Dedifferentiated amniotic fluid mesenchymal stem cell (primary cell): ENCODE measurements around the gene ECM1.

Experiments used
- DNase-seq: peaks from one replicate; pipeline ENCODE4 v3.0.0-alpha.2; 2016; ENCODE audit errors: extremely low spot score

ECM1 gene

GRCh38 chr1:150512846-150513245 is 4.9 kb downstream of the ECM1 start:
- DNase-seq = peak; percentile 14

GRCh38 chr1:150513351-150513791 is 5.5 kb downstream of the ECM1 start:
- peak; percentile 13 for DNase-seq

- DNase-seq = peak; percentile 13
Observed at GRCh38 chr1:150514260-150514659, 6.4 kb downstream of the ECM1 start.

GRCh38 chr1:150514913-150515327 is 7.0 kb downstream of the ECM1 start:
- no peak for DNase-seq

DNA sequence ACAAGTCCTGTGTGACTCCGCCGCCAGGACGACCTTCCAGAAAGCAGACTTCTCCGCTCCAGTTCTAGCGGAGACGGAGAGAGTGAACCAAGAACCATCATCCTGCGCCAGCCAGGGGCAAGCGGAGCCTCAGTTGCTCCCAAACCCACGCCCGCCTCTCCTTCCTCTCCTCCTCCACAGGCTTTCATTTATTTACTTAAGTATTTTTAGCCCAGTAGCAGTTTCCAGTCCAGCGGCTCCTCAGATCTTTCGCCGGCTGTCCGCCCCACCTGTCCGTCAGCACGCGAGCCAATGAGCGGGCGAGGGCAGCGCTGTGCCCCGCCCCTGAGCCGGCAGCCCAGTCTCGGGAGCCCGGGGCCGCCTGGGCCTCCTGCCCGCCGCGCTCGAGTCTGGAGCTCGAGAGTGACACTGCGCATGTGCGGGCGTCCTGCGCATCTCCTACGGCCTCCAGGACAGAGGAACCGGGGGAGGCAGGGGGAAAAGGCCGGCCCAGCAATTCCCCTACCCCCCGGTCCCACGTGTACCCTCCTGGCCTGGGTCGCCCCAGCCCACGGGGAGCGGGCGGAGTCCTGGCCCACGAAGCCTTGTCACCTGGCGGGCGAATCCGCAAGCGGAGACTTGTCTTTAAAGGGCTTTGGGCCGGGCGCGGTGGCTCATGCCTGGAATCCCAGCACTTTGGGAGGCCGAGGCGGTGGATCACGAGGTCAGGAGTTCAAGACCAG is 7.6 kb downstream of the ECM1 start, which contains the start of gene FALEC:
FALEC (plus strand) TSS at position 425 of the 722 bp plus-strand sequence.
- peak; percentile 91 for DNase-seq

- no peak for DNase-seq
Observed at GRCh38 chr1:150516050-150516591, 8.2 kb downstream of the ECM1 start.

- DNase-seq = no peak
Observed at GRCh38 chr1:150516616-150517015, 8.7 kb downstream of the ECM1 start.

GRCh38 chr1:150521196-150521968 is 13.5 kb downstream of the ECM1 start:
- DNase-seq = no peak

GRCh38 chr1:150525348-150525747 is 17.4 kb downstream of the ECM1 start:
- no peak for DNase-seq

- no peak for DNase-seq
Observed at GRCh38 chr1:150528196-150528595, 20.3 kb downstream of the ECM1 start.

DNA sequence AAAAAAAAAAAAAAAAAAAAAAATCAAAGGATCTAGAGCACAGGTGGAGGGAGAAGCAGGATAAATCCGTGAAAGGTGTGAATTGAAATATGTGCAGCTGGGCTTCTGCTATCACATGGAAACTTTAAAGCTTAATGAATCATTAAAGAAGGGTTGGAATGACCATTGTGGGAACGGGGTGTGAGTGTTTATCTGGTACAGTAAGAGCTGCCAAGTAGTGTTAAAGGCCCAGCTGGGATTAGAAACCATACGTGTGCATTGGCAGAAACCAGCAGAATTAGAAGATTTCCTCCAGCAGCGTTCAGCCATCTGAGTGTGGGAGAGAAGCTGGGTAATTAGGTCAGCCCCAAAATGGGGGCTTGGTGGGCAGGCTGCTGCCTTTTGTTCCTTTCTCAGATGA is 21.1 kb downstream of the ECM1 start:
- DNase-seq = no peak

GRCh38 chr1:150530491-150531159 is 22.7 kb downstream of the ECM1 start:
- DNase-seq = no peak

- DNase-seq = no peak
Observed at GRCh38 chr1:150532860-150533259, 25.0 kb downstream of the ECM1 start.

- DNase-seq = no peak
Observed at GRCh38 chr1:150534002-150534401, 26.1 kb downstream of the ECM1 start.

- no peak for DNase-seq
Observed at GRCh38 chr1:150535511-150536287, 27.8 kb downstream of the ECM1 start.

DNA sequence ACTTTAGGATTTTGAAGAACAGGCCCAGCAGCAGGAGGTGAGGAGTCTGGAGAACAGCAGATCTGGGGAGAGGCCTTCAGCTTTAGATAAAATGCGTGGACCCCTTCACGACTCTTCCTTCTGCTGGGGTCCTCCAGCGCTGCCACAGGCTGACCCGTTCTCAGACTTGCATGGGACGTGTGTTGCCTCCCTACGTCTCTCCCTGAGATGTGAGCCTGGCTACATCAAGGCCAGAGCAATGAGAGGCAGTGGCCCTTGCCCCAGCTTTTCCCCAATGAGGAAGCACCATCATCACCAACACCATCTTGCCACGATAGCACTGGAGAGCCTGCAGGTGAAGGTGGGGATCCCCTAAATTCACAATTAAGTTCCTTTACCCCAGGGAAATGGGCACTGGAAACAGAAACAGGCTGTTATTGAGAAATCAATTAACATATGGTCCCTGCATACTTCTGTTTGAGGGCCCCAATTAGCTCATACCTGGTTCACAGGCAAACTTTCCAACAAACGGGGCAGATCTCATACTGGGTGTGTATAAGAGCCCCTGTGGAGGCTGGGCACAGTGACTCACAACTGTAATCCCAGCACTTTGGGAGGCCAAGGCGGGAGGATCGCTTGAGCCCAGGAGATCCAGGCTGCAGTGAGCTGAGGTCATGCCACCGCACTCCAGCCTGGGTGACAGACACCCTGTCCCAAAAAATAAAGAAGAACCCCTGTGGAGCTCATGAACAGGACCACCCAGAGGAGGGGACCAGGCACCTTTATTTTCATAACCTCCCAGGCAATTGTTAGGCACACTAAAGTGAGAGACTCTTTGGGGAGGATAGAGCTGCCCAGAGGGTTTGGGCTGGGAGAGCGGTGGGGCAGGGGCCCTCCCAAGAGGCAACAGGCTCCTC is 29.2 kb downstream of the ECM1 start:
- DNase-seq = no peak

DNA sequence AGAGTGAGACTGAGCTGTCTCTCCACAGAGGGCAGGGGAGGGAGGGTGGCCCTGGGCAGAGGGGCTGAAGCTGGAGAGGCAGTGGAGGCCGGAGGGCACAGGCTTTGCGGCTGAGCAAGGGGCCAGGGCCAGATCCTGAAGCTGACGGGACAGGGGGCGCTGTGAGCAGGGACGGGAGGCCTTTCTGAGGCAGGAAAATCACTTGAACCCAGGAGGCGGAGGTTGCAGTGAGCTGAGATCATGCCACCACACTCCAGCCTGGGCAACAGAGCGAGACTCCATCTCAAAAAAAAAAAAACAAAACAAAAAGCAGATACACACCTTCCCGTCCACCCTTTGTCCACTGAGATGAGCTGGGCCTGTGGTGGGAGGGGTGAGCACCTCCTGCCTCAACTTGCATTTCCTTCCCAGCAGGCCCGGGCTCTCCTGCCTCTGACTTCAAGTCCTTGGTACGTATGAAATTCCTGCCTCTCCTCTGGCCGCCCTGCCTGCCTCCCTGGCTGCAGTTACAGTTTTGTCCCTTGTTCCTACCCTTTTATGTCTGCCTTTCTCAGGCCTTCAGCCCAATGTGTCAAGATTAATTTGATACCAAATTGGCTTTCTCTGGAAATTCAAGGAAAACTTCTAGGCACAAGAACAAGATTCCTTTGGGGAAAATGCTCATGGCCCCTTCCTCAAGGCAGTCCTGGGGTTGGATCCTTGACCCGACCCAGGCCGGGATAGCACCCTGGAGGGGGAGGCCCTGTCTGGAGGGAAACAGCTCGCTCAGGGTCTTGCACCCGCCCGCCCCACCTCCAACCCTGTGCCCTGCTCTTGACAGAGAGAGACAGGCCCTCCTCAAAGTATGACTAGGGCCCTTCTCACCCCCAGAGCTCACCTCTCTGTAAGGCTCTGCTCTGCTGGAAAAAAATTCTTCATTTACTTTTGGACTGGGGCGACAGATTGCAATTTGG is 30.1 kb downstream of the ECM1 start:
- peak; percentile 67 for DNase-seq

- no peak for DNase-seq
Observed at GRCh38 chr1:150543500-150544143, 35.7 kb downstream of the ECM1 start.

GRCh38 chr1:150544204-150544603 is 36.3 kb downstream of the ECM1 start:
- DNase-seq = no peak
